Measurements from ENCODE around the gene GAS5. TPM values are rescaled to one million over a fixed set of nuclear protein-coding genes. Genes with fewer than 3 reads are reported as not detected.

The GAS5 gene
- total and polyA plus RNA-seq, 9 of the 15 experiments (the other 6 are each of a cell fraction or from before 2014, with no cell fraction given): 565 to 1,860 (median 1,006) TPM

GRCh38 chr1:173867753-173868265 lies at the start of gene GAS5 (continued):
- TF ChIP-seq ZNF212 (CRISPR knock-in tag; IDR thresholded peaks at IDR 0.05): no peak; the same call in 1 of the 2 replicates
- peak; percentile 64 to 72 for TF ChIP-seq NRF1 (conservative IDR thresholded peaks at IDR 0.05 in 1 of 2, IDR thresholded peaks at IDR 0.05 in 1 of 2)
- no peak for TF ChIP-seq ZNF197 (CRISPR knock-in tag; IDR thresholded peaks at IDR 0.05; ENCODE audit: low read depth)
- no peak for TF ChIP-seq DDX20 (tag; IDR thresholded peaks at IDR 0.05; ENCODE audit: low read depth)
- no peak for TF ChIP-seq KAT2B (IDR thresholded peaks at IDR 0.05; ENCODE audit: low read depth, low read length)
- TF ChIP-seq MECOM (CRISPR knock-in tag; IDR thresholded peaks at IDR 0.05): no peak
- TF ChIP-seq CBX8 (IDR thresholded peaks at IDR 0.05; ENCODE audit: borderline replicate concordance, extremely low read depth, low read depth, low read length, poor library complexity, severe bottlenecking): no peak
- peak; percentile 11; the same call in 1 of the 2 replicates for TF ChIP-seq SNIP1 (IDR thresholded peaks at IDR 0.05; ENCODE audit: low read depth)
- 0 out of 2 replicates have a peak, but pooled peaks have one; percentile 15 for TF ChIP-seq ARID3A (IDR thresholded peaks at IDR 0.05; ENCODE audit: borderline replicate concordance, low read depth, low read length)
- peak; percentile 88 to 90 for TF ChIP-seq FOXK2 (conservative IDR thresholded peaks at IDR 0.05 in 1 of 2, IDR thresholded peaks at IDR 0.05 in 1 of 2; ENCODE audit: low read depth in 2 of 2)
- TF ChIP-seq ATF6 (CRISPR knock-in tag; IDR thresholded peaks at IDR 0.05): no peak
- no peak for TF ChIP-seq MED1 (CRISPR knock-in tag; IDR thresholded peaks at IDR 0.05; ENCODE audit: borderline replicate concordance)
- no peak for TF ChIP-seq KDM1A (IDR thresholded peaks at IDR 0.05)
- no peak for TF ChIP-seq SIRT6 (IDR thresholded peaks at IDR 0.05; ENCODE audit: low read depth, low read length)
- peak; percentile 44; the same call in 1 of the 2 replicates for TF ChIP-seq SPI1 (IDR thresholded peaks at IDR 0.05; ENCODE audit: borderline replicate concordance, low read depth, low read length)
- TF ChIP-seq SRSF3 (IDR thresholded peaks at IDR 0.05; ENCODE audit: insufficient read depth, low read length): no peak
- peak; percentile 52; the same call in 1 of the 2 replicates for TF ChIP-seq NCOA1 (IDR thresholded peaks at IDR 0.05; ENCODE audit: low read depth)
- peak; percentile 100 for TF ChIP-seq TAF7 (tag; IDR thresholded peaks at IDR 0.05)
- TF ChIP-seq ZKSCAN3 (CRISPR knock-in tag; IDR thresholded peaks at IDR 0.05): no peak
- TF ChIP-seq ZNF143 (CRISPR knock-in tag; IDR thresholded peaks at IDR 0.05): peak; percentile 53; the same call in 1 of the 2 replicates
- peak; percentile 1; the same call in 1 of the 2 replicates for TF ChIP-seq TRIM25 (IDR thresholded peaks at IDR 0.05; ENCODE audit: borderline replicate concordance)
- TF ChIP-seq ZNF79 (CRISPR knock-in tag; IDR thresholded peaks at IDR 0.05; ENCODE audit: low read depth): no peak
- TF ChIP-seq GABPB2 (CRISPR knock-in tag; conservative IDR thresholded peaks at IDR 0.05): no peak
- TF ChIP-seq NFE2L1 (tag; IDR thresholded peaks at IDR 0.05; ENCODE audit: borderline replicate concordance, low read depth): no peak
